Measurements from ENCODE around the gene HMGB4.

The HMGB4 gene

DNA sequence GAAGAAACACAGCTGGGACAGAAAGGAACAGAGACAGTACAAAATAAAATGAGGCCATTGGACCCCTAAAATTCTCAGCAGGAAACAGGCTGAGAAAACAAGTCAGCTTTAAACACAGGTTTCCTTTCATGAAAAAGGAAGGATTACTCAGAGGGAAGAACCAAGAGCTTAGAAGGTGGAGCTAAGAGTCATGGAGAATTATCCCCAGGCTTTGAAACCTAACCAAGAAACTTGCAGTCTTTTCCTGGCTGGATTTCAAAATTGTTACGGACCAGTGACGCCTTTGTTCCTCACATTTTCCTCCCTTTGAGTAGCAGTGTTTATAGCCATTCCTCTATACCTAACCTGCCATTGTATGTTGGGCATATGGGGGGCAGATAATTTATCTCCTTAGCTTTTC, 8.8 kb downstream of the HMGB4 start:
- H3K9ac ChIP-seq (ENCODE audit: low read length), result no peak overlapping the region
- H3K4me3 ChIP-seq (ENCODE audit: low read depth in 1 of 2, low read length in 2 of 2), result no peak overlapping the region
- no peaks in the 10 kb centered on the region for H3K4me1 ChIP-seq (ENCODE audit: insufficient read depth, low read length)
- H3K9me3 ChIP-seq (ENCODE audit: low read length), result no peaks in the 10 kb centered on the region
- no peaks in the 10 kb centered on the region for H3K36me3 ChIP-seq (ENCODE audit: insufficient read depth, low read length)
- H3K27me3 ChIP-seq (ENCODE audit: control insufficient read depth in 1 of 2, insufficient read depth in 2 of 2, low read length in 2 of 2), result no peaks in the 10 kb centered on the region
- H3K27ac ChIP-seq (ENCODE audit: low read depth, low read length), result no peak overlapping the region

GRCh38 chr1:33874636-33875035, 10.8 kb downstream of the HMGB4 start:
- H3K27me3 ChIP-seq (ENCODE audit: control insufficient read depth in 1 of 2, insufficient read depth in 2 of 2, low read length in 2 of 2), result no peaks in the 10 kb centered on the region
- no peak overlapping the region for H3K27ac ChIP-seq (ENCODE audit: low read depth, low read length)
- no peaks in the 10 kb centered on the region for H3K4me1 ChIP-seq (ENCODE audit: insufficient read depth, low read length)
- H3K9ac ChIP-seq (ENCODE audit: low read length), result no peak overlapping the region
- H3K36me3 ChIP-seq (ENCODE audit: insufficient read depth, low read length), result no peaks in the 10 kb centered on the region
- no peaks in the 10 kb centered on the region for H3K9me3 ChIP-seq (ENCODE audit: low read length)
- H3K4me3 ChIP-seq (ENCODE audit: low read depth in 1 of 2, low read length in 2 of 2), result no peak overlapping the region

- H3K9ac ChIP-seq (ENCODE audit: low read length), result no peak overlapping the region
Observed at GRCh38 chr1:33875862-33876261, 12.0 kb downstream of the HMGB4 start.

GRCh38 chr1:33876970-33877650, 13.2 kb downstream of the HMGB4 start:
- H3K9me3 ChIP-seq (ENCODE audit: low read length), result no peaks in the 10 kb centered on the region
- no peak overlapping the region for H3K9ac ChIP-seq (ENCODE audit: low read length)
- H3K27ac ChIP-seq (ENCODE audit: low read depth, low read length), result no peak overlapping the region
- no peaks in the 10 kb centered on the region for H3K36me3 ChIP-seq (ENCODE audit: insufficient read depth, low read length)
- H3K27me3 ChIP-seq (ENCODE audit: control insufficient read depth in 1 of 2, insufficient read depth in 2 of 2, low read length in 2 of 2), result no peaks in the 10 kb centered on the region
- H3K4me1 ChIP-seq (ENCODE audit: insufficient read depth, low read length), result no peaks in the 10 kb centered on the region
- H3K4me3 ChIP-seq (ENCODE audit: low read depth in 1 of 2, low read length in 2 of 2), result no peak overlapping the region

More at GRCh38 chr1:33875862-33876261, 12.0 kb downstream of the HMGB4 start:
- no peaks in the 10 kb centered on the region for H3K9me3 ChIP-seq (ENCODE audit: low read length)
- H3K27me3 ChIP-seq (ENCODE audit: control insufficient read depth in 1 of 2, insufficient read depth in 2 of 2, low read length in 2 of 2), result no peaks in the 10 kb centered on the region
- H3K27ac ChIP-seq (ENCODE audit: low read depth, low read length), result no peak overlapping the region
- H3K4me3 ChIP-seq (ENCODE audit: low read depth in 1 of 2, low read length in 2 of 2), result no peak overlapping the region
- no peaks in the 10 kb centered on the region for H3K36me3 ChIP-seq (ENCODE audit: insufficient read depth, low read length)
- H3K4me1 ChIP-seq (ENCODE audit: insufficient read depth, low read length), result no peaks in the 10 kb centered on the region

DNA sequence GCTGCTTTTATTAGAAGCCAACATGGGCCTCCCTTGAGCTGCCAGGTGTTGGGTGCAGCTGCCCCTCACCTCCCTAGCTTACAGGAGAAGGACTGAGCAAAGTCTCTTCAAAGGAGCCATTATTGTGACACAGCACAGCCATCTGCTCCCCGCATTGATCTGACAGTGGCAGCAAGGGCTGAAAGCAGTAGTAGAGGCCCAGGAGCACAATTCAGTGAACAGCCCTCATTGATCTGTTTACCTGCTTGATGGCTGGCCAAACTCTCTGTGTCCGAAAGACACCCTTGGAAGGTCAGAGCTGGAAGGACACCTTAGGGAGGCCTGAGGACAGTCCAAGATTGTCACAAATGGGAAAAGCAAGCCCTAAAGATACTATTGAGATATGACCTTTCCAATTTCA, 14.5 kb downstream of the HMGB4 start:
- H3K36me3 ChIP-seq (ENCODE audit: insufficient read depth, low read length), result no peaks in the 10 kb centered on the region
- H3K9me3 ChIP-seq (ENCODE audit: low read length), result no peaks in the 10 kb centered on the region
- H3K4me1 ChIP-seq (ENCODE audit: insufficient read depth, low read length), result no peaks in the 10 kb centered on the region
- no peak overlapping the region for H3K9ac ChIP-seq (ENCODE audit: low read length)
- H3K27me3 ChIP-seq (ENCODE audit: control insufficient read depth in 1 of 2, insufficient read depth in 2 of 2, low read length in 2 of 2), result no peaks in the 10 kb centered on the region
- H3K4me3 ChIP-seq (ENCODE audit: low read depth in 1 of 2, low read length in 2 of 2), result no peak overlapping the region
- no peak overlapping the region for H3K27ac ChIP-seq (ENCODE audit: low read depth, low read length)

- H3K4me3 ChIP-seq (ENCODE audit: low read depth in 1 of 2, low read length in 2 of 2), result no peak overlapping the region
- no peak overlapping the region for H3K27ac ChIP-seq (ENCODE audit: low read depth, low read length)
- no peaks in the 10 kb centered on the region for H3K36me3 ChIP-seq (ENCODE audit: insufficient read depth, low read length)
- H3K9ac ChIP-seq (ENCODE audit: low read length), result no peak overlapping the region
- H3K9me3 ChIP-seq (ENCODE audit: low read length), result no peaks in the 10 kb centered on the region
- no peaks in the 10 kb centered on the region for H3K27me3 ChIP-seq (ENCODE audit: control insufficient read depth in 1 of 2, insufficient read depth in 2 of 2, low read length in 2 of 2)
- no peaks in the 10 kb centered on the region for H3K4me1 ChIP-seq (ENCODE audit: insufficient read depth, low read length)
Observed at GRCh38 chr1:33880305-33880704, 16.4 kb downstream of the HMGB4 start.

DNA sequence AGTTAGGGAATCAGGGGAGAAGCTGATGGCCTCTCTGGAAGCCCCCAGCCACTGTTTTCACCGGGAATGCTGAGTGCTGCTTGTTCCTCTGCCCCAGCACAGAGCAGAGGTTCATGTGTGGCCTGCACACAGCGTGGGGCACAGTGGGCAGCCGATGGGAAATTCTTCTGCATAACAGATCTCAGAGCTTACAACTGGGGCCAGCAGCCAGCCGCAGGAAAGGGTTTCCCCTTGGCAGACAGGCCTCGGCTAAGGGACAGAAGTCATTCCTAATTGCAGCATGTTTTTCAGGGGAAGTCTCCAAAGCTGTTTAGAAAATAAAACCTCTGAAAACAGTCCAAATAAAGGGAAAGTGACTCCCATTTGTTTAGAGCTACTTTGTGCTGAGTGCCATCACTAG, 22.6 kb downstream of the HMGB4 start:
- Histone ChIP-seq H3K9me3 (ENCODE audit: low read length) (no peaks in the 10 kb centered on the region), H3K4me3 (ENCODE audit: low read depth in 1 of 2, low read length in 2 of 2) (no peak overlapping the region), H3K9ac (ENCODE audit: low read length) (no peak overlapping the region), H3K36me3 (ENCODE audit: insufficient read depth, low read length) (no peaks in the 10 kb centered on the region), H3K27me3 (ENCODE audit: control insufficient read depth in 1 of 2, insufficient read depth in 2 of 2, low read length in 2 of 2) (no peaks in the 10 kb centered on the region), H3K27ac (ENCODE audit: low read depth, low read length) (no peak overlapping the region), H3K4me1 (ENCODE audit: insufficient read depth, low read length) (no peaks in the 10 kb centered on the region)

DNA sequence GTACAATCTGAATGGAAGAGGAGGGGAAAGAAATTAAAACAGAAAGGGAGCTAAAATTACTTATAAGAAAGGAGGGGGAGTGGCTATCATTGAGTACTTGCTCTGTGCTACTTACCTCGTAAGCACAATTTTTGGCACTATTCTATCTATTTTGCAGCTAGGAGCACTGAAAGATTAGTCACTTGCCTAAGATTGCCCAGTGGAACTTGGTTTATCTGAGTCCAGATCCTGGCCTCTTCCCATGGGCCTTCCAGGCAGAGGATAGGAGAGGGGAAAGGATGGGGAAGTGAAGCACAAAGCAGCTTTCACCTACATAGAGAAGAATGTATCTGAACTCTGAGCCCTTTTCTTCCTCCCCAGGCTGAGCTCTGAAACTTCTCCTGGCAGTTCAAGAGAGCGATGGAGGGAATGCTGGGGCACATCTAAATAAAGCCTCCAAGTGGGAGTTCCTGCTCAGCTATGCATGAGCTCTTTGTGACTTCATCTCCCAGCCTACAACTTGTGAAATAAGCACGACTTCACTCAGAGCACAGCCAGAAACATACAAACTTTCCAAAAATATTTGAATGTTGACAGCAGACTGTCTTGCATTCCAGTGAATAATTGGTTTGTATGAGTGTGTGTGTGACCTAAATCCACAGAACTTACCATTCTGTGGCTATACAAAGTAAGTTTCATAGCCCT, 29.4 kb downstream of the HMGB4 start:
- Histone ChIP-seq H3K27me3 (ENCODE audit: control insufficient read depth in 1 of 2, insufficient read depth in 2 of 2, low read length in 2 of 2) (no peaks in the 10 kb centered on the region), H3K27ac (ENCODE audit: low read depth, low read length) (no peak overlapping the region), H3K9ac (ENCODE audit: low read length) (no peak overlapping the region), H3K4me1 (ENCODE audit: insufficient read depth, low read length) (no peaks in the 10 kb centered on the region), H3K36me3 (ENCODE audit: insufficient read depth, low read length) (no peaks in the 10 kb centered on the region), H3K9me3 (ENCODE audit: low read length) (no peaks in the 10 kb centered on the region), H3K4me3 (ENCODE audit: low read depth in 1 of 2, low read length in 2 of 2) (no peak overlapping the region)

DNA sequence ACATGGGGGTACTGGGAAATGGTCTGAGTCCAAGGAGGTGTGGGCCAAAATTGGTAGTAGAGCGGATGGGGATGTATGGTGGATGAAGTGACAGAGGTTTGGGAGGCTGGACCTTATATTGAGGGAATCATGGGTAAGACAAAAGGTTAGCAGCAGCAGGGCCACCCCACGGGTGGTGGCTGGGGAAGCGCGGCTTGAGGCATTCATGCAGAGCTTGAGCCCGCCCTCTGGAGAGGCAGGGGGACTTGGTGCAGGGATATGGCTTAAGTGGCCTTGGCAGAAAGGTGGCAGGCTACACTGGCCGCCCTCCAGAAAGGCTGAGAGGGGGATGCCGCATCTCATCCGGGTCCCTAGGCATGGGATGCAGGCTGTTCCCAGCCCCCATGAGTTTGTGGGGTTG, 31.5 kb downstream of the HMGB4 start:
- Histone ChIP-seq H3K27ac (ENCODE audit: low read depth, low read length) (no peak overlapping the region), H3K4me1 (ENCODE audit: insufficient read depth, low read length) (no peaks in the 10 kb centered on the region), H3K27me3 (ENCODE audit: control insufficient read depth in 1 of 2, insufficient read depth in 2 of 2, low read length in 2 of 2) (no peaks in the 10 kb centered on the region), H3K9me3 (ENCODE audit: low read length) (no peaks in the 10 kb centered on the region), H3K9ac (ENCODE audit: low read length) (no peak overlapping the region), H3K36me3 (ENCODE audit: insufficient read depth, low read length) (no peaks in the 10 kb centered on the region), H3K4me3 (ENCODE audit: low read depth in 1 of 2, low read length in 2 of 2) (no peak overlapping the region)

DNA sequence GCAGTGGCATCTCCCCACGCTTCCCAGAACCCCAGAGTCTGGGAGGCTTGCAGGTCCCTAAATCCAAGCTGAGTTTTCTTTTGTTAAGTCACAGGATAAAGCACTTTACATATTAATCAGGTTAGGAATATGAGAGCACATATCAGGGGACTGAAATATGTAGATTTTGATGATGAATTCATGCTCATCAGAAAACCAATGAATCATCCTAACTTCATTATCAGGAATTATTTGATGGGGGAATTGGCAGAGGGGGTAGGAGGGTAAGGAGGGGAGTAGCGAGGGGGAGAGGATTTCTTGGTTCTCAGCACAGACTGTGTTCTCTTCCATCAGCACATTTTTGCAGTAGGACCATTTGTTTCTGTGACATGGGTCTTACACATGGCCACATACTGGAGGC, 32.1 kb downstream of the HMGB4 start:
- Histone ChIP-seq H3K9me3 (ENCODE audit: low read length) (no peaks in the 10 kb centered on the region), H3K4me1 (ENCODE audit: insufficient read depth, low read length) (no peaks in the 10 kb centered on the region), H3K36me3 (ENCODE audit: insufficient read depth, low read length) (no peaks in the 10 kb centered on the region), H3K27ac (ENCODE audit: low read depth, low read length) (no peak overlapping the region), H3K4me3 (ENCODE audit: low read depth in 1 of 2, low read length in 2 of 2) (no peak overlapping the region), H3K27me3 (ENCODE audit: control insufficient read depth in 1 of 2, insufficient read depth in 2 of 2, low read length in 2 of 2) (no peaks in the 10 kb centered on the region), H3K9ac (ENCODE audit: low read length) (no peak overlapping the region)

DNA sequence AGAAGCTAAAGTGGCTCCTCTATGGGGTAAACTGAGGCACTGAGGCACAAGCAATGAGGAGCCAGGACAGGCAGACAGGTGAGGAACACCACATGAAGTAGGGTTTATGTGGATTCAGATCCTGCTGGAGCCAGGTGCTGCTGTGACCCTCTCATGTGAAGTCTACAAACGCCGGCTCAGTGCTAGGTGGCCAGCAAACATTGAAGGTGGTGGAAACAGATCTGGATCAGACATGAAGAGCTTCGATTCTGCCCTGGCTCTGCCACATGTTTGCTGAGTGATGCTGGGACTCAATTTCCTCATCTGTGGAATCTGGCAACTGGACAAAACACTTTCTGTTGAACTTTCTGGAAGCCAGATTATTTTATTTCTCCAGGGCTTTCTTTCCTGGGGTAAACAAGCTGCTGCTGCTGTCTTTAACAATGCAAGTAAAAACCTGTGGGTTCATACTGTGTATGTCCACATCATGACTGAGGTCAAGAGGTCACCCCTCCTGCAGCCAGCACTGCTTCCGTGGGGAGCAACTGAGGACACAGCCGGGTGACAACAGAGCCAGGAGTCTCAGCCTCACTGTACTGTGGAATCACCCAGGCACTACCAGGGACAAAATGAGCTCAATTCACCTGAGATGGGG, 33.3 kb downstream of the HMGB4 start:
- Histone ChIP-seq H3K4me1 (ENCODE audit: insufficient read depth, low read length) (no peaks in the 10 kb centered on the region), H3K4me3 (ENCODE audit: low read depth in 1 of 2, low read length in 2 of 2) (no peak overlapping the region), H3K27ac (ENCODE audit: low read depth, low read length) (no peak overlapping the region), H3K36me3 (ENCODE audit: insufficient read depth, low read length) (no peaks in the 10 kb centered on the region), H3K9ac (ENCODE audit: low read length) (no peak overlapping the region), H3K9me3 (ENCODE audit: low read length) (no peaks in the 10 kb centered on the region), H3K27me3 (ENCODE audit: control insufficient read depth in 1 of 2, insufficient read depth in 2 of 2, low read length in 2 of 2) (no peaks in the 10 kb centered on the region)
